IgD-negative memory B cell (primary cell): Measurements from ENCODE around the gene PKP2. TPM values are rescaled to one million over a fixed set of nuclear protein-coding genes. Genes with fewer than 3 reads are reported as not detected.
"Not testable (repeated sequence)": the region's sequence is repeated elsewhere in the genome, so short reads cannot be mapped to it uniquely, and the experiment has no call there.

ENCODE experiments used
- H3K27ac Mint-ChIP-seq, 3 donors: one replicate each; pipeline ENCODE4 v1.8.0; 2020 to 2022; ENCODE audit warnings: mild to moderate bottlenecking in 3 of 3, mixed read lengths in 3 of 3, moderate library complexity in 1 of 3
- H3K27me3 Mint-ChIP-seq: one replicate; pipeline ENCODE4 v1.8.0; 2021; ENCODE audit warnings: mixed read lengths
- H3K36me3 Mint-ChIP-seq: one replicate; pipeline ENCODE4 v1.8.0; 2020; ENCODE audit warnings: mild to moderate bottlenecking, mixed read lengths
- H3K4me1 Mint-ChIP-seq, 3 donors: one replicate each; pipeline ENCODE4 v1.8.0; 2020 to 2022; ENCODE audit warnings: mixed read lengths in 3 of 3, mild to moderate bottlenecking in 1 of 3
- H3K4me3 Mint-ChIP-seq, 4 donors: one replicate each; pipeline ENCODE4 v1.8.0; 2020 to 2022; ENCODE audit warnings: mild to moderate bottlenecking in 4 of 4, mixed read lengths in 4 of 4, moderate library complexity in 3 of 4
- H3K9me3 Mint-ChIP-seq, 3 donors: one replicate each; pipeline ENCODE4 v1.8.0; 2020 to 2021; ENCODE audit warnings: mixed read lengths in 3 of 3, mild to moderate bottlenecking in 1 of 3
- polyA plus RNA-seq: library from polyadenylated mRNA; unstranded; fragments of 300-500 nt; fragmentation: Illumina TruSeq; gene quantifications from one replicate; pipeline ENCODE4 v1.2.3, GENCODE V29; 2021

The PKP2 gene
- polyA plus RNA-seq, 1 donor from 2014 or later = 0.43 TPM

DNA sequence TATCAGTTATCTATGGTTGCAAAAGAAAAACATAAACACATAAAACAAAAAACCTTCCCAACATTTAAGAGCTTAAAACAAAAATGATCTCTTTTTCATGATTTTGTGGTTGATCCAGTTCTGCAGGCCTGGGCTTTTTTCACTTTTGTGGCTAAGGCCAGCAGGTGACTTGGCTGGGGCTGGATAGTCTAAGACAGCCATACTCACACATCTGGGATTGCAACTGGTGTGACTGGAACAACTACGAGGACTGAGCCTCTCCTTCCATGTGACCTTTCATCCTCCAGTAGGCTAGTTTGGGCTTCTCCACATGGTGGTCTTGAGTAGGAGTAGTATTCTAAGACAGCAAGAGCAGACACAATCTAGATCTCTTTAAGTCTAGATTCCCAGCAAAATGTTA is 7.2 kb upstream of the PKP2 start:
- H3K4me3 Mint-ChIP-seq = no peak overlapping the region
- H3K27me3 Mint-ChIP-seq = peaks cover 14% of the 10 kb centered on the region
- H3K9me3 Mint-ChIP-seq = no peaks in the 10 kb centered on the region
- H3K27ac Mint-ChIP-seq = no peak overlapping the region
- no peaks in the 10 kb centered on the region for H3K4me1 Mint-ChIP-seq
- no peaks in the 10 kb centered on the region for H3K36me3 Mint-ChIP-seq

DNA sequence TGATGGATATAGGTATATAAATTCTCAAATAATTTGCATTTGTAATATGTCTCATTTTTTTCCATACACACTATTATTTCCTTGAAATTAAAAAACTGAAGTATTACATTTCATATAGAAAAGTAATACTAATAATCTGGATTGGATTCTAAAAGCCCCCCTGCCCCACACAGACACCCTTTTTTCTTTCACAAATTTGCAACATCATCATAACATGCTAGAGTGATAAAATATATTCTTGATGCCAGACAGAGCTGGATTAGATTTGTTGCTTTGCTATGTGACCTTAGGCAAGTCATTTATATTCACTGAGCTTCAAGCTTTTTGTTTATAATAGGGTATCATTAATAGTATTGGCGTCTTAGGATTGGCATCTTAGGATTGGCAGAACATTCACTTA is 6.7 kb upstream of the PKP2 start:
- H3K27ac Mint-ChIP-seq = no peak overlapping the region
- peaks cover 15% of the 10 kb centered on the region for H3K27me3 Mint-ChIP-seq
- H3K36me3 Mint-ChIP-seq = no peaks in the 10 kb centered on the region
- no peak overlapping the region for H3K4me3 Mint-ChIP-seq
- H3K4me1 Mint-ChIP-seq = no peaks in the 10 kb centered on the region
- no peaks in the 10 kb centered on the region for H3K9me3 Mint-ChIP-seq

- Mint-ChIP-seq H3K4me1 (no peaks in the 10 kb centered on the region), H3K9me3 (no peaks in the 10 kb centered on the region), H3K36me3 (no peaks in the 10 kb centered on the region), H3K27me3 (peaks cover 12% of the 10 kb centered on the region), H3K27ac (no peak overlapping the region), H3K4me3 (no peak overlapping the region)
Observed at GRCh38 chr12:32902287-32902997, 5.9 kb upstream of the PKP2 start.

DNA sequence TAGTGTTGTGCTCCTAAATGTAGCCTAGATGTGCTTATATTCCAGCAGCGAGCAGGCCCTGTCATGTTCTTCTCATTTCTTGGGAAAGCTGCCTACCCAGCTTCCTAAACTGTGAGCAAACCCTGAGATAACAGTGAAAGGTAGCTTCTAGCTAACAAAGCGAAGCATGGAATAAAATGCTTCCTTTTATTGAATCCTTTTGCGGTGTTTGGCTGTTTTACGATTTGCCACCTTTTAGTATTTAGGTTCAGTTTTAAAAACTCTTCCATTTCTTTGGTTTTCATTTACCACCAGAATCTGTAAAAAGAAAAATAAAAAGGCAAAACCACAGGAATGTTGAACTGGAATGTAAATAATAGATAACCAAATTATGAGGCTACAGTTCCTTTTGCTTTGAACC is 5.0 kb upstream of the PKP2 start:
- Mint-ChIP-seq H3K27ac (no peak overlapping the region), H3K9me3 (no peaks in the 10 kb centered on the region), H3K27me3 (peaks cover 15% of the 10 kb centered on the region), H3K4me3 (no peak overlapping the region), H3K36me3 (no peaks in the 10 kb centered on the region), H3K4me1 (peaks cover 0 to 2% (median 2%) of the 10 kb centered on the region in 3 donors)

GRCh38 chr12:32897687-32898573 is 1.4 kb upstream of the PKP2 start:
- H3K27me3 Mint-ChIP-seq = peaks cover 40% of the 10 kb centered on the region
- peak overlapping the region in 1 of 3 donors; percentile 80 for H3K27ac Mint-ChIP-seq
- peaks cover 0 to 1% (median 0%) of the 10 kb centered on the region in 3 donors for H3K9me3 Mint-ChIP-seq
- peak overlapping the region; percentile 74 to 88 (median 84) for H3K4me3 Mint-ChIP-seq
- peaks cover 7 to 15% (median 11%) of the 10 kb centered on the region in 3 donors for H3K4me1 Mint-ChIP-seq
- no peaks in the 10 kb centered on the region for H3K36me3 Mint-ChIP-seq

GRCh38 chr12:32897281-32897610 is 669 bp upstream of the PKP2 start:
- Mint-ChIP-seq H3K4me3 (peak overlapping the region; percentile 74 to 88 (median 84)), H3K27me3 (peaks cover 37% of the 10 kb centered on the region), H3K4me1 (peaks cover 7 to 15% (median 11%) of the 10 kb centered on the region in 3 donors), H3K9me3 (peaks cover 0 to 1% (median 0%) of the 10 kb centered on the region in 3 donors), H3K27ac (no peak overlapping the region), H3K36me3 (no peaks in the 10 kb centered on the region)

DNA sequence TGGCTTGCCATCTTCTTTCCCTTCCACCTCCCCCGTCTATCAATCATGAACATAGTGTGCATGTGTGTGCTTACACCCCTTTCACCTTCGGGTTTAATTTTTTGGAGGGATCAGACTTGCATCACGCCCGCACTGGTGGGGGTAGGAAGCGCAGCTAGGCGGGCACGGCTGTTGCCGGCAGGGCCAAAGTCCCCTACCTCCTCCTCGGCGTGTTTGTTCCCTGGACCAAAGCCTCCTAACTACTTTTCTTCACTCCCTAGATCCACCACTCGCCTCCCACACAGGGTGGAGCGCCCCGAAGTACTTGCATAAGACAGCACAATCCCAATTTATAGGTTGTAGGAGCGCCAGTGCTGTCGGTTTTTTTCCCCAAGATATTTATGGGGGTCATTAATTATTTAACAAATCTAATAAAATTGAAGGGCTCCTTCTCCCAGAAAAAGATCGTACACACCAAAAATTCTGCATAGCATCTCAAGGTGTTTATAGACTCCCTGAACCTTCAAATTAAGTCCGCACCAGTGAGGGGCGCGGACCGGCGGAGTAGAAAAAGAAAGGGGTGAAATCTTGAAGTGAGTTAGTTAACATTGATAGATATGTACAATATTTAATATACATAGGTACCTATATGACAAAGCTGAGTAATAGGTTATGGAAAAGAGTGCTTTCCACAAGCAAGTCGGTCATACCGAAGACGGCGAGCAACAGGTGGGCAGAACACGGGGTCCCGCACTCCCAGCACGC is 717 bp downstream of the PKP2 start:
- peaks cover 7 to 15% (median 11%) of the 10 kb centered on the region in 3 donors for H3K4me1 Mint-ChIP-seq
- H3K36me3 Mint-ChIP-seq = no peaks in the 10 kb centered on the region
- H3K27me3 Mint-ChIP-seq = peaks cover 39% of the 10 kb centered on the region
- H3K9me3 Mint-ChIP-seq = peaks cover 0 to 1% (median 0%) of the 10 kb centered on the region in 3 donors
- peak overlapping the region in 1 of 3 donors; percentile 76 for H3K27ac Mint-ChIP-seq
- peak overlapping the region; percentile 61 to 95 (median 81) for H3K4me3 Mint-ChIP-seq

- peaks cover 7 to 15% (median 11%) of the 10 kb centered on the region in 3 donors for H3K4me1 Mint-ChIP-seq
- no peak overlapping the region for H3K4me3 Mint-ChIP-seq
- H3K36me3 Mint-ChIP-seq = no peaks in the 10 kb centered on the region
- peaks cover 0 to 1% (median 0%) of the 10 kb centered on the region in 3 donors for H3K9me3 Mint-ChIP-seq
- peaks cover 40% of the 10 kb centered on the region for H3K27me3 Mint-ChIP-seq
- no peak overlapping the region for H3K27ac Mint-ChIP-seq
Observed at GRCh38 chr12:32894566-32894965, 2.0 kb downstream of the PKP2 start.

DNA sequence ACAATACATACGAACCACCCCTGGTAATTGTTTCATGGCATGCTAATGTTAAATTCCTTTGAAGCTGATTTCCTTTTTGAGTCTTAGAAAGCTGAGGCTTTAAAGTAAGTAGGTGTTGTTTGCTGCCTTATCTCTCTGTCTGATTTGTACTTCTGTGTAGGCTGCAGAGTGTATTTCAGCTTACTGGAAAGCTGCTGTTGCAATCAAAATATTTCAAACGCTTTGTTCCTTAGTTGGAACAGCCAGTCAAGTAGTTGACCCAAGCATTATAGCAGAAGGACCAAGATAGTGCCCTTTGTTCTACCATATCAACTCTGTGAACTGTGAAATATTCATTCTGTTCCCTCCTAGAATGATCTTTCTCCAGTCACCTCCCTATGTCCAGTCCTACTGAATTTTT is 3.1 kb downstream of the PKP2 start:
- Mint-ChIP-seq H3K4me1 (peaks cover 7 to 15% (median 11%) of the 10 kb centered on the region in 3 donors), H3K36me3 (no peaks in the 10 kb centered on the region), H3K4me3 (no peak overlapping the region), H3K27ac (no peak overlapping the region), H3K9me3 (peaks cover 0 to 1% (median 0%) of the 10 kb centered on the region in 3 donors), H3K27me3 (peaks cover 34% of the 10 kb centered on the region)

DNA sequence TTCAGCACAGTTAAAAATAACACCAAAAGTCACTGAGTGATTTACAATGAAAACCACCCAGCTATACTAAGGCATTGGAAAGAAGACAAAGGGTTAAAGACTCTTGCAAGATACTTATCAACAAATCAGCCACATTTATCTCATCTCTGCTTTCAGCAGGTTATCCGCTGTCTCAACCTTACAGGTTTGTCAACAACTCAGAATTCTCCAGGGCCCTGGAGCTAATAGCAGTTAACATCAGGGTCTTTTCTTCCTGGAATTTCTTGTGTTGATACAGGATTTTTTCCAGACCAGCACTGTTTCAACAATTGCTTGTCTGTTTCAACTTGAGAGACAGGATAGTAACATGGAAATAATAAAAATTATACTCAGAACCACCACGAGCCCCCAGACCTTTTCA is 3.5 kb downstream of the PKP2 start:
- Mint-ChIP-seq H3K4me3 (no peak overlapping the region), H3K27me3 (peaks cover 34% of the 10 kb centered on the region), H3K36me3 (no peaks in the 10 kb centered on the region), H3K27ac (no peak overlapping the region), H3K9me3 (peaks cover 0 to 1% (median 0%) of the 10 kb centered on the region in 3 donors), H3K4me1 (peaks cover 7 to 15% (median 11%) of the 10 kb centered on the region in 3 donors)

GRCh38 chr12:32892369-32892768 is 4.2 kb downstream of the PKP2 start:
- H3K9me3 Mint-ChIP-seq, H3K27ac Mint-ChIP-seq, H3K4me3 Mint-ChIP-seq, H3K36me3 Mint-ChIP-seq: not testable (repeated sequence)
- Mint-ChIP-seq H3K27me3 (peaks cover 34% of the 10 kb centered on the region), H3K4me1 (peaks cover 7 to 15% (median 11%) of the 10 kb centered on the region in 3 donors)

GRCh38 chr12:32891956-32892355 is 4.6 kb downstream of the PKP2 start:
- Mint-ChIP-seq H3K27ac (no peak overlapping the region), H3K4me3 (peak overlapping the region in 1 of 4 donors; percentile 52), H3K27me3 (peaks cover 30% of the 10 kb centered on the region), H3K36me3 (no peaks in the 10 kb centered on the region), H3K4me1 (peaks cover 5 to 13% (median 11%) of the 10 kb centered on the region in 3 donors), H3K9me3 (peaks cover 0 to 1% (median 0%) of the 10 kb centered on the region in 3 donors)

DNA sequence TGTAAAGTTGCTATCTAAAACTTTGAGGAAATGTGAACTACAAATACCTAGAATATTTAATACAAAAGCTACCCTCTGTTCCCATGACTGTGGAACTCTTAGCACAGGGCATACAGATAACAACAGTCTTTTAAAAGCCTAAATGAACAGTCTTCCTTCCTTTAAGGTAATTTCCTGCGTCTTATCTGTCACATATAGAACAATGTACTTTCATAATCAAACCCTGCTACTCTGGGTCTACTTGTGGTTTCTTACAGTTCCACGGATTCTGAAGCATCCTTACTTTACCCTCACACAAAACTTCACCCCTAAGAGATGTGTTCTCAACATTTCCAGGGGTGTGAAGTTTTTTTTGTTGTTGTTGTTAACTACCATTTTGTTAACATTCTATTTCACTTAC is 5.1 kb downstream of the PKP2 start:
- Mint-ChIP-seq H3K4me3 (no peak overlapping the region), H3K4me1 (peaks cover 5 to 13% (median 11%) of the 10 kb centered on the region in 3 donors), H3K27ac (no peak overlapping the region), H3K27me3 (peaks cover 30% of the 10 kb centered on the region), H3K36me3 (no peaks in the 10 kb centered on the region), H3K9me3 (peaks cover 0 to 1% (median 0%) of the 10 kb centered on the region in 3 donors)

GRCh38 chr12:32889011-32889760 is 7.4 kb downstream of the PKP2 start:
- Mint-ChIP-seq H3K9me3 (peaks cover 0 to 1% (median 0%) of the 10 kb centered on the region in 3 donors), H3K4me3 (no peak overlapping the region), H3K27ac (no peak overlapping the region), H3K36me3 (no peaks in the 10 kb centered on the region), H3K4me1 (peaks cover 0 to 4% (median 0%) of the 10 kb centered on the region in 3 donors), H3K27me3 (peaks cover 13% of the 10 kb centered on the region)
